DND-41 (cell line): ENCODE results near the gene ELN.

Source experiments
- EZH2 ChIP-seq: IDR thresholded peaks from 3 replicates; pipeline ENCODE4 v1.6.1; 2012; ENCODE audit warnings: borderline replicate concordance, low read depth, mild to moderate bottlenecking, moderate library complexity, low read length, inconsistent platforms; ENCODE audit not compliant: severe bottlenecking
- TF ChIP-seq, protein P1 (sequence below): IDR thresholded peaks from 2 replicates; pipeline ENCODE4 v1.5.1; 2012; ENCODE audit warnings: borderline replicate concordance, low read length, moderate library complexity, mild to moderate bottlenecking; ENCODE audit not compliant: poor library complexity, severe bottlenecking; ENCODE audit errors: extremely low read depth

DNA sequence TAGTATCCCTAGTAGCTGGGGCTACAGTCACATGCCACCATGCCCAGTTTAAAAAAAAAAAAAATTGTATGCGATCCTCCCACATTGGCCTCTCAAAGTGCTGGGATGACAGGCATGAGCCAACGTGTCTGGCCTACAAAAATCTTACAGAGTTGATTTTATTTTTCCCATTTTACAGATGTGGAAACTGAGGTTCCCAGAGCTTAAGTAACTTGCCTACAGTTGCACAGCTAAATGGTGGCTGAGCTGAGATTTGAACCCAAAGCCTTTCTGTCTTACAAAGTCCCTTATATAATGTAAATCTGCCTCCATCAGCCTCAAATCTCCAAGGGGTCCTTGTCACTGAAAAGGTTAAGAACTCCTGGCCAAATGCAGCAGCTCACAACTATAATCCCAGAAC, 31.1 kb downstream of the ELN start:
- TF ChIP-seq, protein P1, sequence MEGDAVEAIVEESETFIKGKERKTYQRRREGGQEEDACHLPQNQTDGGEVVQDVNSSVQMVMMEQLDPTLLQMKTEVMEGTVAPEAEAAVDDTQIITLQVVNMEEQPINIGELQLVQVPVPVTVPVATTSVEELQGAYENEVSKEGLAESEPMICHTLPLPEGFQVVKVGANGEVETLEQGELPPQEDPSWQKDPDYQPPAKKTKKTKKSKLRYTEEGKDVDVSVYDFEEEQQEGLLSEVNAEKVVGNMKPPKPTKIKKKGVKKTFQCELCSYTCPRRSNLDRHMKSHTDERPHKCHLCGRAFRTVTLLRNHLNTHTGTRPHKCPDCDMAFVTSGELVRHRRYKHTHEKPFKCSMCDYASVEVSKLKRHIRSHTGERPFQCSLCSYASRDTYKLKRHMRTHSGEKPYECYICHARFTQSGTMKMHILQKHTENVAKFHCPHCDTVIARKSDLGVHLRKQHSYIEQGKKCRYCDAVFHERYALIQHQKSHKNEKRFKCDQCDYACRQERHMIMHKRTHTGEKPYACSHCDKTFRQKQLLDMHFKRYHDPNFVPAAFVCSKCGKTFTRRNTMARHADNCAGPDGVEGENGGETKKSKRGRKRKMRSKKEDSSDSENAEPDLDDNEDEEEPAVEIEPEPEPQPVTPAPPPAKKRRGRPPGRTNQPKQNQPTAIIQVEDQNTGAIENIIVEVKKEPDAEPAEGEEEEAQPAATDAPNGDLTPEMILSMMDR: no peak
- no peak for TF ChIP-seq EZH2
